Activated CD4-positive, alpha-beta T cell treated with anti-CD3 and anti-CD28 coated beads for 4 hours (primary cell): ENCODE measurements around the gene NME4.

Experiments
- DNase-seq, 2 donors: peaks; one replicate each; pipeline ENCODE4 v3.0.0-alpha.2; 2020

The NME4 gene

GRCh38 chr16:440627-441026 lies 43.6 kb downstream of the NME4 start:
- no peak for DNase-seq

GRCh38 chr16:441447-441846 lies 44.4 kb downstream of the NME4 start:
- no peak for DNase-seq

DNA sequence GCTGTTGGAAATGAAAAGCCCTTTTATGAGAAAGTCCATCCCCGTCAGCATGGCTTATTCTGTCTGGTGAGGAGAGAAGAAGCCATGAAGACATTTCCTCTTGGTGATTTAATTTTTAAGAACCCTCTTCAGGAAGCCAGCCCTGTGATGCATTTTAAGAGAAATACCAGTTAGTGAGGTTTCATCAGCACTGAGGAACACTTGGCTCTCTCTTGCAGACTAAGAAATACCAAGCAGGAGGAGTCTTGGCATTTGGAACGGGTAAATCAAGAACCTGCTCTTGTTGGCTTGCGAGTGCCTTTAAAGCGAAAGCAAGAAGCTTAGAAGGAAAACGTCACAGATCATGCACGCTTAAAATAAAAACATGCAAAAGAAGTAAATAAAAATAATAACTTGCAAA lies 46.0 kb downstream of the NME4 start:
- DNase-seq: no peak

- no peak for DNase-seq
Observed at GRCh38 chr16:444027-444426, 47.0 kb downstream of the NME4 start.

- DNase-seq: no peak
Observed at GRCh38 chr16:445566-445965, 48.6 kb downstream of the NME4 start.
